IPS-20b (cell line): ENCODE data around the gene PRRT1B.
A peak's percentile ranks its signal among the peaks of the same experiment; 100 is the strongest.

Source experiments
- H3K27ac ChIP-seq: one replicate; pipeline ENCODE4 v1.5.1; 2013; ENCODE audit warnings: low read length
- H3K27me3 ChIP-seq: 2 replicates; pipeline ENCODE4 v1.6.1; 2013; ENCODE audit warnings: mild to moderate bottlenecking, low read length, inconsistent platforms; ENCODE audit not compliant: insufficient read depth
- H3K36me3 ChIP-seq: 2 replicates; pipeline ENCODE4 v1.6.1; 2013; ENCODE audit warnings: low read depth, mild to moderate bottlenecking, inconsistent platforms, low read length, moderate library complexity; ENCODE audit not compliant: insufficient read depth
- H3K4me1 ChIP-seq: 2 replicates; pipeline ENCODE4 v1.6.1; 2013; ENCODE audit warnings: mild to moderate bottlenecking, control low read depth, inconsistent platforms, low read length, moderate library complexity; ENCODE audit not compliant: insufficient read depth
- H3K4me3 ChIP-seq: 2 replicates; pipeline ENCODE4 v1.5.1; 2013; ENCODE audit warnings: mild to moderate bottlenecking, low read length, inconsistent platforms
- H3K9ac ChIP-seq: 2 replicates; pipeline ENCODE4 v1.6.1; 2013; ENCODE audit warnings: low read depth, mild to moderate bottlenecking, inconsistent platforms, low read length, moderate library complexity
- H3K9me3 ChIP-seq: 2 replicates; pipeline ENCODE4 v1.6.1; 2013; ENCODE audit warnings: mild to moderate bottlenecking, low read depth, low read length, inconsistent platforms; ENCODE audit not compliant: insufficient read depth

Gene PRRT1B

GRCh38 chr9:131545003-131545785, at the start of gene PRRT1B:
Gene PRRT1B (plus strand): TSS chr9:131545523. CDS start chr9:131545616, 93 bp downstream.
- Histone ChIP-seq H3K4me3 (peak within 1 kb of the TSS; percentile 36; the same call in 1 of the 2 replicates), H3K4me1 (no peaks in the 10 kb centered on the region), H3K9ac (no peak within 1 kb of the TSS), H3K27ac (no peak within 1 kb of the TSS), H3K9me3 (peaks cover 20% of the 10 kb centered on the region), H3K36me3 (no peaks in the 10 kb centered on the region), H3K27me3 (peaks cover 42% of the 10 kb centered on the region)

- Histone ChIP-seq H3K4me3 (no peak overlapping the region), H3K36me3 (peaks cover 98% of the 10 kb centered on the region), H3K9ac (no peak overlapping the region), H3K27me3 (no peaks in the 10 kb centered on the region), H3K9me3 (no peaks in the 10 kb centered on the region), H3K4me1 (no peaks in the 10 kb centered on the region), H3K27ac (no peak overlapping the region)
Measured at GRCh38 chr9:131495785-131496184, 49.5 kb upstream of the PRRT1B start.

- no peaks in the 10 kb centered on the region for H3K4me1 ChIP-seq
- H3K9ac ChIP-seq, result no peak overlapping the region
- H3K4me3 ChIP-seq, result no peak overlapping the region
- no peak overlapping the region for H3K27ac ChIP-seq
- H3K36me3 ChIP-seq, result peaks cover 87% of the 10 kb centered on the region
- no peaks in the 10 kb centered on the region for H3K9me3 ChIP-seq
- H3K27me3 ChIP-seq, result no peaks in the 10 kb centered on the region
Measured at GRCh38 chr9:131496844-131497405, 48.4 kb upstream of the PRRT1B start.

- Histone ChIP-seq H3K9me3 (no peaks in the 10 kb centered on the region), H3K27me3 (peaks cover 12% of the 10 kb centered on the region), H3K9ac (no peak overlapping the region; the same call in 1 of the 2 replicates), H3K36me3 (peaks cover 63% of the 10 kb centered on the region), H3K4me3 (no peak overlapping the region), H3K27ac (no peak overlapping the region), H3K4me1 (no peaks in the 10 kb centered on the region)
Measured at GRCh38 chr9:131499254-131499767, 46.0 kb upstream of the PRRT1B start.

GRCh38 chr9:131500377-131500776, 44.9 kb upstream of the PRRT1B start:
- H3K4me1 ChIP-seq, result no peaks in the 10 kb centered on the region
- no peak overlapping the region for H3K4me3 ChIP-seq
- peaks cover 14% of the 10 kb centered on the region for H3K27me3 ChIP-seq
- H3K27ac ChIP-seq, result no peak overlapping the region
- no peaks in the 10 kb centered on the region for H3K9me3 ChIP-seq
- H3K36me3 ChIP-seq, result peaks cover 52% of the 10 kb centered on the region
- H3K9ac ChIP-seq, result no peak overlapping the region

GRCh38 chr9:131500939-131501541, 44.3 kb upstream of the PRRT1B start:
- no peak overlapping the region for H3K9ac ChIP-seq
- H3K4me1 ChIP-seq, result no peaks in the 10 kb centered on the region
- H3K36me3 ChIP-seq, result peaks cover 46% of the 10 kb centered on the region
- H3K27ac ChIP-seq, result no peak overlapping the region
- H3K9me3 ChIP-seq, result no peaks in the 10 kb centered on the region
- H3K27me3 ChIP-seq, result peaks cover 14% of the 10 kb centered on the region
- H3K4me3 ChIP-seq, result no peak overlapping the region

GRCh38 chr9:131502781-131503625, 42.3 kb upstream of the PRRT1B start, which contains the start of gene POMT1:
Gene POMT1 (plus strand): TSS chr9:131502918. CDS start chr9:131504219, 1,301 bp downstream.
- Histone ChIP-seq H3K27ac (no peak within 1 kb of the TSS), H3K4me1 (no peaks in the 10 kb centered on the region), H3K27me3 (peaks cover 14% of the 10 kb centered on the region), H3K9me3 (no peaks in the 10 kb centered on the region), H3K4me3 (peak within 1 kb of the TSS; percentile 84), H3K36me3 (peaks cover 39% of the 10 kb centered on the region), H3K9ac (peak within 1 kb of the TSS; percentile 73; the same call in 1 of the 2 replicates)

GRCh38 chr9:131503626-131504465, 41.5 kb upstream of the PRRT1B start:
- Histone ChIP-seq H3K4me1 (no peaks in the 10 kb centered on the region), H3K27ac (no peak overlapping the region)

GRCh38 chr9:131505012-131505411, 40.3 kb upstream of the PRRT1B start:
- Histone ChIP-seq H3K36me3 (peaks cover 31% of the 10 kb centered on the region), H3K27ac (no peak overlapping the region), H3K4me1 (no peaks in the 10 kb centered on the region), H3K27me3 (peaks cover 14% of the 10 kb centered on the region), H3K4me3 (no peak overlapping the region), H3K9me3 (no peaks in the 10 kb centered on the region), H3K9ac (no peak overlapping the region)

More at GRCh38 chr9:131503626-131504465, 41.5 kb upstream of the PRRT1B start:
- H3K27me3 ChIP-seq, result peaks cover 14% of the 10 kb centered on the region
- H3K9ac ChIP-seq, result peak overlapping the region; percentile 73; the same call in 1 of the 2 replicates
- H3K36me3 ChIP-seq, result peaks cover 31% of the 10 kb centered on the region
- H3K4me3 ChIP-seq, result peak overlapping the region; percentile 84
- H3K9me3 ChIP-seq, result no peaks in the 10 kb centered on the region

GRCh38 chr9:131511416-131511815, 33.9 kb upstream of the PRRT1B start:
- Histone ChIP-seq H3K27me3 (no peaks in the 10 kb centered on the region), H3K9ac (no peak overlapping the region), H3K36me3 (peaks cover 77% of the 10 kb centered on the region), H3K27ac (no peak overlapping the region), H3K4me3 (no peak overlapping the region), H3K4me1 (no peaks in the 10 kb centered on the region), H3K9me3 (no peaks in the 10 kb centered on the region)
